HepG2 (cell line): Measurements from ENCODE around the gene DDX19B. TPM values are rescaled to one million over a fixed set of nuclear protein-coding genes. Genes with fewer than 3 reads are reported as not detected.

ENCODE experiments used
- ELF4 ChIP-seq: sonication (generic); formaldehyde crosslinking; IDR thresholded peaks from 2 replicates; pipeline ENCODE4 v1.5.0; 2020; ENCODE audit warnings: missing genetic modification reagents, mild to moderate bottlenecking, moderate library complexity, borderline replicate concordance
- FOXO1 ChIP-seq: sonication (generic); formaldehyde crosslinking; IDR thresholded peaks from 2 replicates; pipeline ENCODE4 v1.4.0; 2020; ENCODE audit warnings: missing genetic modification reagents
- GTF3A ChIP-seq: sonication (generic); formaldehyde crosslinking; conservative IDR thresholded peaks from 2 replicates; pipeline ENCODE4 v1.4.0; 2020; ENCODE audit warnings: mild to moderate bottlenecking, missing genetic modification reagents
- HHEX ChIP-seq: IDR thresholded peaks from 2 replicates; pipeline ENCODE4 v1.6.1; 2016; ENCODE audit warnings: control low read depth
- KLF11 ChIP-seq: IDR thresholded peaks from 2 replicates; pipeline ENCODE4 v1.6.1; 2016; ENCODE audit warnings: missing compliant biosample characterization
- KMT2A ChIP-seq: sonication (generic); formaldehyde crosslinking; IDR thresholded peaks from 2 replicates; pipeline ENCODE4 v1.4.0; 2020; ENCODE audit warnings: missing genetic modification reagents
- NCOA2 ChIP-seq: sonication (generic); formaldehyde crosslinking; IDR thresholded peaks from 2 replicates; pipeline ENCODE4 v1.8.0; 2022; ENCODE audit warnings: inconsistent platforms
- PAX8 ChIP-seq: sonication (generic); formaldehyde crosslinking; IDR thresholded peaks from 2 replicates; pipeline ENCODE4 v1.8.0; 2022; ENCODE audit warnings: mild to moderate bottlenecking, missing genetic modification reagents, borderline replicate concordance
- SAP130 ChIP-seq: IDR thresholded peaks from 2 replicates; pipeline ENCODE4 v1.6.1; 2016; ENCODE audit warnings: low read depth
- ZBTB8A ChIP-seq: sonication (generic); formaldehyde crosslinking; IDR thresholded peaks from 2 replicates; pipeline ENCODE4 v1.4.0; 2020; ENCODE audit warnings: mild to moderate bottlenecking, low read depth, missing genetic modification reagents, borderline replicate concordance
- ZFP36 ChIP-seq: fragments of 150-350 bp; IDR thresholded peaks from 2 replicates; pipeline ENCODE4 v1.6.1; 2018; ENCODE audit warnings: borderline replicate concordance, low read length, low read depth; ENCODE audit not compliant: partially characterized antibody
- ZNF235 ChIP-seq: sonication (generic); formaldehyde crosslinking; IDR thresholded peaks from 2 replicates; pipeline ENCODE4 v1.8.1; 2023; ENCODE audit warnings: mild to moderate bottlenecking, missing genetic modification reagents, borderline replicate concordance
- ZNF354B ChIP-seq: sonication (generic); formaldehyde crosslinking; IDR thresholded peaks from 2 replicates; pipeline ENCODE4 v1.8.0; 2022; ENCODE audit warnings: mild to moderate bottlenecking, missing genetic modification reagents
- ZNF570 ChIP-seq: sonication (generic); formaldehyde crosslinking; IDR thresholded peaks from 2 replicates; pipeline ENCODE4 v1.4.0; 2020; ENCODE audit warnings: mild to moderate bottlenecking, missing genetic modification reagents, borderline replicate concordance
- ZNF644 ChIP-seq: IDR thresholded peaks from 2 replicates; pipeline ENCODE4 v1.6.1; 2016; ENCODE audit warnings: low read depth
- ZNF7 ChIP-seq: IDR thresholded peaks from 2 replicates; pipeline ENCODE4 v1.6.1; 2016; ENCODE audit warnings: missing biosample characterization, missing genetic modification reagents
- ZSCAN21 ChIP-seq: sonication (generic); formaldehyde crosslinking; IDR thresholded peaks from 2 replicates; pipeline ENCODE4 v1.8.0; 2022; ENCODE audit warnings: mild to moderate bottlenecking, missing genetic modification reagents, moderate library complexity, borderline replicate concordance
- polyA plus RNA-seq, 8 experiments: library from polyadenylated mRNA; depleted of rRNA in 3 of 8; stranded (reverse) in 7 of 8; unstranded in 1 of 8; fragments of >200 nt; fragmentation: Illumina TruSeq in 4 of 8; extraction: Trizol in 4 of 8; gene quantifications; 2 replicates each; pipeline versions ENCODE4 v1.2.1 to v1.2.3, GENCODE V29; 2011 to 2016; ENCODE audit warnings: low read depth in 4 of 8, missing spikeins in 1 of 8, mixed read lengths in 1 of 8; ENCODE audit not compliant: insufficient read depth in 1 of 8
- total RNA-seq, 5 experiments: library from RNA; depleted of rRNA; stranded (reverse); fragments of >200 nt; fragmentation: Illumina TruSeq; extraction: Trizol; gene quantifications; 2 replicates each; pipeline ENCODE4 v1.2.3, GENCODE V29; 2016; ENCODE audit warnings: low read depth in 1 of 5
- TF ChIP-seq, protein P1 (sequence below): sonication (generic); formaldehyde crosslinking; IDR thresholded peaks from 2 replicates; pipeline ENCODE4 v1.4.0; 2020; ENCODE audit warnings: missing genetic modification reagents, mild to moderate bottlenecking, borderline replicate concordance
- TF ChIP-seq, protein P2 (sequence below): sonication (generic); formaldehyde crosslinking; IDR thresholded peaks from 2 replicates; pipeline ENCODE4 v1.4.0; 2020; ENCODE audit warnings: missing genetic modification reagents, borderline replicate concordance
- TF ChIP-seq, protein P3 (sequence below): sonication (generic); formaldehyde crosslinking; IDR thresholded peaks from 2 replicates; pipeline ENCODE4 v1.4.0; 2020; ENCODE audit warnings: missing genetic modification reagents
- TF ChIP-seq, protein P4 (sequence below): sonication (generic); formaldehyde crosslinking; IDR thresholded peaks from 2 replicates; pipeline ENCODE4 v1.5.0; 2020; ENCODE audit warnings: mild to moderate bottlenecking, missing genetic modification reagents

Gene DDX19B
- total and polyA plus RNA-seq, 2 of the 13 experiments (the other 11 are each of a cell fraction or from before 2014, with no cell fraction given), result 36.2 to 40.0 TPM

DNA sequence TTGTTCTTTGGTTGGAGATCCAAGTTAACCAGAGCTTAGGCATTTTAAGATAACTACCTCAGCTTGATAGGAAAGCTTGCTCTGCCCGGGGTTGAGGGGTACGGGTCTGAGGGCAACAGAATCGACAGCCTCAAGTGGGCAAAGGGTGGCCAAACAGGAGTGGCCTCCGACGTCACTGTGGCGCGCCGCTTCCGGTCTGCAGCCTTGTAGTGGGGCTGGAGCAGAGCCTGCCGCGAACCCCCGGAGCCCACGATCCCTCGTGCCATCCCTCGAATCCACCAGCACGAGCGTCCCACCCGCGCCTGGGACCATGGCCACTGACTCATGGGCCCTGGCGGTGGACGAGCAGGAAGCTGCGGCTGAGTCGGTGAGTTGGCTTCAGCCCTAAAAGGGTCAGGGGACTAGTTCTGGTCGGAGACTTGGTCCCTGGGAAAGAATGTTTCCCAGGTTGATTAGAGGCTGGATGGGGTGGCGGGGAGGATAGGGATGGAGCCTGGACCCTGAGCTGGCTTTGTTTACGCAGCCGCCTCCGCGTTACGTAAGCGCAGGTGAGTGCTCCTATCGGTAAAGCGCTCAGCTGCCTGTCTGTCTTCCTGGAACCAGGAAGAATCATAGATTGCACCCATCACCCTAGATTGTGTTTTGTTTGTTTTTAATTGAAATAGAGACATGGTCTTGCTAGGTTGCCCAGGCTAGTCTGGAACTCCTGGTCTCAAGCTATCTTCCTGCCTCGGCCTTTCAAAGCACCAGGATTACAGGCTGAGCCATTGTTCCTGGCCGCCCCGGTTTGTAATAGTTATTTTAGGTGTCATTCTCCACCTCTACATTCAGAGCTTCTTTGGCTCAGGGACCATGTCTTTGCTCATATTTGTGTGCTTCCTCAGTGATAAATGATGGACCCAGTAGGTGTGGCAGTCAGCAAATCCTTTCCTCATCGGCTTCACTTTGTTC, at the start of gene DDX19B (continued):
- TF ChIP-seq ZNF644 (peak; percentile 10; the same call in 1 of the 2 replicates), GTF3A (no peak), PAX8 (CRISPR knock-in tag) (no peak; the same call in 1 of the 2 replicates), ZNF354B (peak; percentile 96), KLF11 (CRISPR knock-in tag) (peak; percentile 17; the same call in 1 of the 2 replicates), FOXO1 (CRISPR knock-in tag) (peak; percentile 93), ELF4 (peak; percentile 97), ZNF570 (no peak), ZNF235 (CRISPR knock-in tag) (peak; percentile 88; the same call in 1 of the 2 replicates), ZNF7 (CRISPR knock-in tag) (no peak), ZSCAN21 (peak; percentile 77), NCOA2 (CRISPR knock-in tag) (0 out of 2 replicates have a peak, but pooled peaks have one; percentile 57), KMT2A (CRISPR knock-in tag) (peak; percentile 91), SAP130 (peak; percentile 91), ZFP36 (no peak), HHEX (no peak), ZBTB8A (no peak)
- TF ChIP-seq, protein P1, sequence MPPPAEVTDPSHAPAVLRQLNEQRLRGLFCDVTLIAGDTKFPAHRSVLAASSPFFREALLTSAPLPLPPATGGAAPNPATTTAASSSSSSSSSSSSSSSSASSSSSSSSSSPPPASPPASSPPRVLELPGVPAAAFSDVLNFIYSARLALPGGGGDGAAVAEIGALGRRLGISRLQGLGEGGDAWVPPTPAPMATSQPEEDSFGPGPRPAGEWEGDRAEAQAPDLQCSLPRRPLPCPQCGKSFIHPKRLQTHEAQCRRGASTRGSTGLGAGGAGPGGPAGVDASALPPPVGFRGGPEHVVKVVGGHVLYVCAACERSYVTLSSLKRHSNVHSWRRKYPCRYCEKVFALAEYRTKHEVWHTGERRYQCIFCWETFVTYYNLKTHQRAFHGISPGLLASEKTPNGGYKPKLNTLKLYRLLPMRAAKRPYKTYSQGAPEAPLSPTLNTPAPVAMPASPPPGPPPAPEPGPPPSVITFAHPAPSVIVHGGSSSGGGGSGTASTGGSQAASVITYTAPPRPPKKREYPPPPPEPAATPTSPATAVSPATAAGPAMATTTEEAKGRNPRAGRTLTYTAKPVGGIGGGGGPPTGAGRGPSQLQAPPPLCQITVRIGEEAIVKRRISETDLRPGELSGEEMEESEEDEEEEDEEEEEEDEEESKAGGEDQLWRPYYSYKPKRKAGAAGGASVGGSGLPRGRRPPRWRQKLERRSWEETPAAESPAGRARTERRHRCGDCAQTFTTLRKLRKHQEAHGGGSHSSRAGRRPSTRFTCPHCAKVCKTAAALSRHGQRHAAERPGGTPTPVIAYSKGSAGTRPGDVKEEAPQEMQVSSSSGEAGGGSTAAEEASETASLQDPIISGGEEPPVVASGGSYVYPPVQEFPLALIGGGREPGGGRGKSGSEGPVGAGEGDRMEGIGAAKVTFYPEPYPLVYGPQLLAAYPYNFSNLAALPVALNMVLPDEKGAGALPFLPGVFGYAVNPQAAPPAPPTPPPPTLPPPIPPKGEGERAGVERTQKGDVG (CRISPR knock-in tag), result peak; percentile 55; the same call in 1 of the 2 replicates
- TF ChIP-seq, protein P2, sequence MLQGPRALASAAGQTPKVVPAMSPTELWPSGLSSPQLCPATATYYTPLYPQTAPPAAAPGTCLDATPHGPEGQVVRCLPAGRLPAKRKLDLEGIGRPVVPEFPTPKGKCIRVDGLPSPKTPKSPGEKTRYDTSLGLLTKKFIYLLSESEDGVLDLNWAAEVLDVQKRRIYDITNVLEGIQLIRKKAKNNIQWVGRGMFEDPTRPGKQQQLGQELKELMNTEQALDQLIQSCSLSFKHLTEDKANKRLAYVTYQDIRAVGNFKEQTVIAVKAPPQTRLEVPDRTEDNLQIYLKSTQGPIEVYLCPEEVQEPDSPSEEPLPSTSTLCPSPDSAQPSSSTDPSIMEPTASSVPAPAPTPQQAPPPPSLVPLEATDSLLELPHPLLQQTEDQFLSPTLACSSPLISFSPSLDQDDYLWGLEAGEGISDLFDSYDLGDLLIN (CRISPR knock-in tag), result no peak
- TF ChIP-seq, protein P3, sequence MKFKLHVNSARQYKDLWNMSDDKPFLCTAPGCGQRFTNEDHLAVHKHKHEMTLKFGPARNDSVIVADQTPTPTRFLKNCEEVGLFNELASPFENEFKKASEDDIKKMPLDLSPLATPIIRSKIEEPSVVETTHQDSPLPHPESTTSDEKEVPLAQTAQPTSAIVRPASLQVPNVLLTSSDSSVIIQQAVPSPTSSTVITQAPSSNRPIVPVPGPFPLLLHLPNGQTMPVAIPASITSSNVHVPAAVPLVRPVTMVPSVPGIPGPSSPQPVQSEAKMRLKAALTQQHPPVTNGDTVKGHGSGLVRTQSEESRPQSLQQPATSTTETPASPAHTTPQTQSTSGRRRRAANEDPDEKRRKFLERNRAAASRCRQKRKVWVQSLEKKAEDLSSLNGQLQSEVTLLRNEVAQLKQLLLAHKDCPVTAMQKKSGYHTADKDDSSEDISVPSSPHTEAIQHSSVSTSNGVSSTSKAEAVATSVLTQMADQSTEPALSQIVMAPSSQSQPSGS (CRISPR knock-in tag), result peak; percentile 57; the same call in 1 of the 2 replicates
- TF ChIP-seq, protein P4, sequence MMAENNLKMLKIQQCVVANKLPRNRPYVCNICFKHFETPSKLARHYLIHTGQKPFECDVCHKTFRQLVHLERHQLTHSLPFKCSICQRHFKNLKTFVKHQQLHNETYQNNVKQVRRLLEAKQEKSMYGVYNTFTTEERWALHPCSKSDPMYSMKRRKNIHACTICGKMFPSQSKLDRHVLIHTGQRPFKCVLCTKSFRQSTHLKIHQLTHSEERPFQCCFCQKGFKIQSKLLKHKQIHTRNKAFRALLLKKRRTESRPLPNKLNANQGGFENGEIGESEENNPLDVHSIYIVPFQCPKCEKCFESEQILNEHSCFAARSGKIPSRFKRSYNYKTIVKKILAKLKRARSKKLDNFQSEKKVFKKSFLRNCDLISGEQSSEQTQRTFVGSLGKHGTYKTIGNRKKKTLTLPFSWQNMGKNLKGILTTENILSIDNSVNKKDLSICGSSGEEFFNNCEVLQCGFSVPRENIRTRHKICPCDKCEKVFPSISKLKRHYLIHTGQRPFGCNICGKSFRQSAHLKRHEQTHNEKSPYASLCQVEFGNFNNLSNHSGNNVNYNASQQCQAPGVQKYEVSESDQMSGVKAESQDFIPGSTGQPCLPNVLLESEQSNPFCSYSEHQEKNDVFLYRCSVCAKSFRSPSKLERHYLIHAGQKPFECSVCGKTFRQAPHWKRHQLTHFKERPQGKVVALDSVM (CRISPR knock-in tag), result peak; percentile 84
